HepG2 (cell line): Measurements from ENCODE around the gene CARHSP1. TPM values are rescaled to one million over a fixed set of nuclear protein-coding genes. Genes with fewer than 3 reads are reported as not detected.

Source experiments
- ATAC-seq: fragments of 200-7000 bp; cut with Tn5 transposase; 3 replicates; pipeline ENCODE4 v1.9.1; 2020; ENCODE audit warnings: mild to moderate bottlenecking, moderate library complexity
- BruUV-seq: library from RNA; stranded (reverse); fragments of 400-500 nt; replicated peaks from 2 replicates; lab custom pipeline; 2021; lab: Mats Ljungman, UMichigan
- CTCF ChIA-PET: fragments of 300-600 bp; formaldehyde crosslinking; extraction: SDS; loops from one replicate; lab custom pipeline; 2021; ENCODE audit warnings: low total read pairs, inconsistent platforms, low intra/inter-chr PET ratio; lab: Yijun Ruan, JAX
- POLR2A ChIA-PET: fragments of 350-600 bp; sonication (Branson Sonifier 250); formaldehyde crosslinking; loops from one replicate; lab custom pipeline; 2020; ENCODE audit warnings: antibody characterized with exemption, inconsistent platforms; lab: Yijun Ruan, JAX
- DNase-seq: peaks from one replicate; pipeline ENCODE4 v3.0.0-alpha.2; 2015; ENCODE audit warnings: low spot score
- FAIRE-seq: peaks from 3 replicates; lab custom pipeline; 2011; peaks lifted over from hg19 to GRCh38; lab: Jason Lieb, UNC
- H2AFZ ChIP-seq: one replicate; pipeline ENCODE4 v1.6.1; 2011; ENCODE audit warnings: low read length, inconsistent platforms
- H3K27ac ChIP-seq: fragments of 300-600 bp; 3 replicates; pipeline ENCODE4 v1.8.0; 2011; ENCODE audit warnings: mixed run types, mild to moderate bottlenecking, mixed read lengths, low read length, inconsistent platforms; ENCODE audit not compliant: insufficient read depth; ENCODE audit errors: extremely low read length
- H3K27me3 ChIP-seq, 2 experiments: fragments of 200-600 bp in 1 of 2; 2 replicates in 1 of 2; 3 replicates in 1 of 2; pipeline versions ENCODE4 v1.6.0 to v1.8.0; 2011; ENCODE audit warnings: low read length in 2 of 2, mild to moderate bottlenecking in 2 of 2, moderate library complexity in 2 of 2, inconsistent platforms in 1 of 2; ENCODE audit not compliant: insufficient read depth in 2 of 2, control insufficient read depth in 1 of 2
- H3K36me3 ChIP-seq, 2 experiments: fragments of 200-600 bp in 1 of 2; replicated peaks in 1 of 2; 2 replicates in 1 of 2; 3 replicates in 1 of 2; pipeline versions ENCODE4 v1.5.1 to v1.8.0; 2011; ENCODE audit warnings: low read length in 2 of 2, inconsistent platforms in 1 of 2; ENCODE audit not compliant: insufficient read depth in 2 of 2, control insufficient read depth in 1 of 2
- H3K4me1 ChIP-seq: 2 replicates; pipeline ENCODE4 v1.5.1; 2012; ENCODE audit warnings: low read length, inconsistent platforms; ENCODE audit not compliant: insufficient read depth
- H3K4me2 ChIP-seq: 2 replicates; pipeline ENCODE4 v1.6.0; 2011; ENCODE audit warnings: low read depth, low read length, inconsistent platforms
- H3K4me3 ChIP-seq, 3 experiments: fragments of 200-600 bp in 1 of 3; sonication (generic), shearing (Covaris generic) in 1 of 3; replicated peaks in 1 of 3; 2 replicates each; pipeline ENCODE4 v1.5.1; 2011 to 2016; ENCODE audit warnings: low read length in 3 of 3, inconsistent platforms in 2 of 3, low read depth in 2 of 3, mild to moderate bottlenecking in 2 of 3, control low read depth in 1 of 3, mixed read lengths in 1 of 3; ENCODE audit not compliant: insufficient read depth in 1 of 3
- H3K79me2 ChIP-seq: one replicate; pipeline ENCODE4 v1.6.1; 2011; ENCODE audit warnings: low read length, inconsistent platforms; ENCODE audit not compliant: insufficient read depth
- H3K9ac ChIP-seq: 2 replicates; pipeline ENCODE4 v1.6.0; 2011; ENCODE audit warnings: mild to moderate bottlenecking, low read depth, low read length, inconsistent platforms; ENCODE audit not compliant: insufficient read depth
- H3K9me3 ChIP-seq: 2 replicates; pipeline ENCODE4 v1.5.1; 2012; ENCODE audit warnings: mild to moderate bottlenecking, low read length
- H4K20me1 ChIP-seq: 2 replicates; pipeline ENCODE4 v1.6.0; 2011; ENCODE audit warnings: inconsistent platforms, mild to moderate bottlenecking, low read length, moderate library complexity; ENCODE audit not compliant: insufficient read depth
- DNMT3B ChIP-seq: conservative IDR thresholded peaks from 2 replicates; pipeline ENCODE4 v1.6.1; 2016; ENCODE audit warnings: missing biosample characterization, control low read depth
- ISX ChIP-seq: sonication (generic); formaldehyde crosslinking; conservative IDR thresholded peaks from 2 replicates; pipeline ENCODE4 v1.5.0; 2020; ENCODE audit warnings: missing genetic modification reagents
- PAWR ChIP-seq: sonication (generic); formaldehyde crosslinking; IDR thresholded peaks from 2 replicates; pipeline ENCODE4 v1.4.0; 2020; ENCODE audit warnings: missing genetic modification reagents, mild to moderate bottlenecking, borderline replicate concordance
- POLR2AphosphoS5 ChIP-seq: IDR thresholded peaks from 2 replicates; pipeline ENCODE4 v1.6.1; 2012; ENCODE audit warnings: low read depth, low read length
- RBM22 ChIP-seq: fragments of 200-400 bp; formaldehyde crosslinking; optimal IDR thresholded peaks from 2 replicates; pipeline ENCODE3; 2017; ENCODE audit warnings: mild to moderate bottlenecking, low read length, moderate library complexity
- WGBS: methylation state at CpG from one replicate; pipeline ENCODE4 v1.1.6; 2017; ENCODE audit warnings: low lambda C conversion rate; 5-methylcytosine and 5-hydroxymethylcytosine counted together
- in situ Hi-C: cut with HindIII; loops from 2 replicates; pipeline ENCODE4 v1.10.0; 2017; ENCODE audit warnings: low pct_unique_long_range_greater_than_20kb; ENCODE audit not compliant: extremely low pct_ligation_motif_present
- intact Hi-C: fragments of 100-400 bp; cut with micrococcal nuclease; formaldehyde crosslinking; loops from one replicate; pipeline ENCODE4 v1.10.0; 2022; ENCODE audit not compliant: unreplicated experiment
- polyA plus RNA-seq, 8 experiments: library from polyadenylated mRNA; depleted of rRNA in 3 of 8; stranded (reverse) in 7 of 8; unstranded in 1 of 8; fragments of >200 nt; fragmentation: Illumina TruSeq in 4 of 8; extraction: Trizol in 4 of 8; gene quantifications; 2 replicates each; pipeline versions ENCODE4 v1.2.1 to v1.2.3, GENCODE V29; 2011 to 2016; ENCODE audit warnings: low read depth in 4 of 8, missing spikeins in 1 of 8, mixed read lengths in 1 of 8; ENCODE audit not compliant: insufficient read depth in 1 of 8
- total RNA-seq, 5 experiments: library from RNA; depleted of rRNA; stranded (reverse); fragments of >200 nt; fragmentation: Illumina TruSeq; extraction: Trizol; gene quantifications; 2 replicates each; pipeline ENCODE4 v1.2.3, GENCODE V29; 2016; ENCODE audit warnings: low read depth in 1 of 5
- TF ChIP-seq, protein P1 (sequence below): IDR thresholded peaks from 2 replicates; pipeline ENCODE4 v1.6.1; 2016; ENCODE audit warnings: low read depth, control low read depth

The CARHSP1 gene
- total and polyA plus RNA-seq, 2 of the 13 experiments (the other 11 are each of a cell fraction or from before 2014, with no cell fraction given) = 173 to 345 TPM

DNA sequence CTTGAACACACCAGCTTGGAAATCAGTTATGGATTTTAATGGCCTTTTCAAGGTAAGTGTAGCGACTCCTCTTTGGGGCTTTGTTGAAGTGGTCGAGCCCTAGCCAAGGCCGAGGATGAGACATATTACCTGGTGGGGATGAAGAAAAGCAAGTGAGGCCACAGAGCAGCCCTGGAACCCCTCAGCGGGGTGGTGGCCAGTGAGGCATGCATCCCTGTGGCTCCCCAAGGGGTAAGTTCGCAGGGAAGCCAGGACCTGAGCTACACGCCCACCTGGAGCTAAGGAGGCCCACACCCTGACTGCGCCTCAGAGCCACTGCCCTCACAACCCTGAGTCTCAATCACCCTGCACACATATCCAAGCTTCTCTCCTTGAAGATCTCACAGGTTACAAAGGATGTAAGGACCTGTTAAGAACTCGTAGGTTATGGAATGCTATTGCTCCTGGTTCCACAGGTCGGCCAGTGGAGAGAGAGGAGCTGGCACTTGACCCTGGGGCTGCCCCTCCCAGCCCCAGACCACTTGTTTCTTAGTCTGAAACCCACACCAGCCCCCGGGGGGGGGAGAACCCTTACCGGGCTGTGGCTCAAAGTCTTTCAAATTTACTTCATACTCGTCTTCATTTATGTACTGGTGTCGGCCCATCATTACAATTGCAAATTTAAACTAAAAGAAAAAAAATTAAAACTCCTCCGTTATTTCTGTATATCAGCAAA lies 25.3 kb upstream of the CARHSP1 start:
- Histone ChIP-seq H3K36me3 (peaks cover 72 to 84% of the 10 kb centered on the region in 2 experiments), H3K27ac (no peak overlapping the region), H3K9me3 (no peaks in the 10 kb centered on the region), H4K20me1 (no peaks in the 10 kb centered on the region)
- no TSS peak for BruUV-seq
- POLR2A ChIA-PET = no interaction called here
- TF ChIP-seq DNMT3B (CRISPR knock-in tag) (no peak), RBM22 (peak; percentile 42), POLR2AphosphoS5 (0 out of 2 replicates have a peak, but pooled peaks have one; percentile 16)
- TF ChIP-seq, protein P1, sequence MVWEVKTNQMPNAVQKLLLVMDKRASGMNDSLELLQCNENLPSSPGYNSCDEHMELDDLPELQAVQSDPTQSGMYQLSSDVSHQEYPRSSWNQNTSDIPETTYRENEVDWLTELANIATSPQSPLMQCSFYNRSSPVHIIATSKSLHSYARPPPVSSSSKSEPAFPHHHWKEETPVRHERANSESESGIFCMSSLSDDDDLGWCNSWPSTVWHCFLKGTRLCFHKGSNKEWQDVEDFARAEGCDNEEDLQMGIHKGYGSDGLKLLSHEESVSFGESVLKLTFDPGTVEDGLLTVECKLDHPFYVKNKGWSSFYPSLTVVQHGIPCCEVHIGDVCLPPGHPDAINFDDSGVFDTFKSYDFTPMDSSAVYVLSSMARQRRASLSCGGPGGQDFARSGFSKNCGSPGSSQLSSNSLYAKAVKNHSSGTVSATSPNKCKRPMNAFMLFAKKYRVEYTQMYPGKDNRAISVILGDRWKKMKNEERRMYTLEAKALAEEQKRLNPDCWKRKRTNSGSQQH = no peak
- TF ChIP-seq, all 625 proteins: peak for 2
- Histone ChIP-seq H3K9ac (no peak overlapping the region), H3K4me2 (no peak overlapping the region), H3K27me3 (no peaks in the 10 kb centered on the region), H3K4me3 (no peak overlapping the region), H3K4me1 (no peaks in the 10 kb centered on the region), H2AFZ (no peak overlapping the region), H3K79me2 (no peaks in the 10 kb centered on the region)
- FAIRE-seq (no peak), ATAC-seq (no peak), DNase-seq (no peak)
- 93% methylated on average over 14 of the region's 14 CpGs for WGBS
- intact Hi-C loops = no loop called here
- in situ Hi-C loops = loop anchor here (25.0 kb wide), 1 partner anchor 232 kb away; the partner anchor contains the start of gene ABAT
- CTCF ChIA-PET = no interaction called here

DNA sequence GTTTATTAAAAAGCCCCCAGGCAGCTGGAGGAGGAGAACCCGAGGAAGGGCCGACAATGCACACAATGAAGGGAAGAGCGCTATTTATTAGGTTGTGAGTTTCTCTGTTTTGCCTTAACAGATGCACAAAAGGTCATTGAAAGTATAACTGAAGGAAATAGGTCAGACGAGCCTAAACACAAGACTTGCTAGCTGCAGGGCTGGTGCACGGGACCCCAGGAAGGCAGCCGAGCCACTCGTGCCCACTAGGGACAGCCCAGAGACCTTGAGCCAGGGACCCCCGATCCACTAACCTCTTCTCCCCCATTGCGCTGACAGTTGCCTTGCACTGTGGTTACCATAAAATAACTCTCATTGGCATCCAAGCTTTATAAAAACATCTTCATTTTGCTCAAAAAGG lies 24.6 kb upstream of the CARHSP1 start:
- no peak for ATAC-seq
- in situ Hi-C loops = loop anchor here (25.0 kb wide), 1 partner anchor 231 kb away; the partner anchor contains the start of gene ABAT
- H3K27me3 ChIP-seq = no peaks in the 10 kb centered on the region
- H3K27ac ChIP-seq = no peak overlapping the region
- FAIRE-seq = no peak
- H3K79me2 ChIP-seq = no peaks in the 10 kb centered on the region
- H2AFZ ChIP-seq = no peak overlapping the region
- H3K4me3 ChIP-seq = no peak overlapping the region
- ChIA-PET CTCF (no interaction called here), POLR2A (interaction anchor here (1.1 kb wide), 1 partner anchor 45 kb away, joined by 3 read pairs; no protein-coding TSS in a partner anchor)
- H3K9me3 ChIP-seq = no peaks in the 10 kb centered on the region
- intact Hi-C loops = no loop called here
- H3K4me1 ChIP-seq = no peaks in the 10 kb centered on the region
- WGBS = 95% methylated on average over 9 of the region's 9 CpGs
- H3K9ac ChIP-seq = no peak overlapping the region
- no peak overlapping the region for H3K4me2 ChIP-seq
- no peaks in the 10 kb centered on the region for H4K20me1 ChIP-seq
- peaks cover 66 to 77% of the 10 kb centered on the region in 2 experiments for H3K36me3 ChIP-seq
- TF ChIP-seq RBM22 (peak; percentile 6), PAWR (no peak), ISX (no peak)
- TSS peak; percentile 8 for BruUV-seq
- DNase-seq = no peak
